AG09309 (cell line): ENCODE results near the gene CNGB1.

ENCODE experiments used
- DNase-seq: peaks from one replicate; pipeline ENCODE4 v3.0.0-alpha.2; 2010; ENCODE audit warnings: low read depth
- H3K4me3 ChIP-seq: 2 replicates; pipeline ENCODE4 v1.5.1; 2011; ENCODE audit warnings: mild to moderate bottlenecking, low read depth, low read length, moderate library complexity; ENCODE audit not compliant: control insufficient read depth
- CTCF ChIP-seq: IDR thresholded peaks from 2 replicates; pipeline ENCODE4 v1.5.1; 2011; ENCODE audit warnings: mild to moderate bottlenecking, low read depth, low read length, inconsistent platforms; ENCODE audit not compliant: insufficient read depth, control insufficient read depth; ENCODE audit errors: missing control alignments

Gene CNGB1

GRCh38 chr16:57986196-57986595, 15.3 kb upstream of the CNGB1 start:
- no peak overlapping the region for H3K4me3 ChIP-seq
- no peak for DNase-seq
- TF ChIP-seq CTCF, result no peak

- H3K4me3 ChIP-seq, result no peak overlapping the region; the same call in 1 of the 2 replicates
- no peak for TF ChIP-seq CTCF
- no peak for DNase-seq
Observed at GRCh38 chr16:57985204-57986181, 14.6 kb upstream of the CNGB1 start.

GRCh38 chr16:57984443-57985203, 13.7 kb upstream of the CNGB1 start:
- no peak for TF ChIP-seq CTCF
- no peak for DNase-seq
- H3K4me3 ChIP-seq, result peak overlapping the region; percentile 29

GRCh38 chr16:57982385-57982784, 11.5 kb upstream of the CNGB1 start:
- no peak for DNase-seq
- no peak for TF ChIP-seq CTCF
- no peak overlapping the region for H3K4me3 ChIP-seq

GRCh38 chr16:57981636-57982035, 10.7 kb upstream of the CNGB1 start:
- no peak overlapping the region for H3K4me3 ChIP-seq

More at GRCh38 chr16:57981636-57982035, 10.7 kb upstream of the CNGB1 start:
- TF ChIP-seq CTCF, result no peak
- DNase-seq, result no peak
